Keratinocyte (primary cell): ENCODE measurements around the gene BCORL1. TPM values are rescaled to one million over a fixed set of nuclear protein-coding genes. Genes with fewer than 3 reads are reported as not detected.

Source experiments
- DNase-seq: peaks from one replicate; pipeline ENCODE4 v3.0.0-alpha.2; 2011; ENCODE audit warnings: low read depth, missing footprints, low spot score
- FAIRE-seq: peaks from 2 replicates; lab custom pipeline; 2011; peaks lifted over from hg19 to GRCh38; lab: Jason Lieb, UNC
- H2AFZ ChIP-seq: 2 replicates; pipeline ENCODE4 v1.6.0; 2012; ENCODE audit warnings: low read length, control low read depth, inconsistent platforms; ENCODE audit not compliant: control insufficient read depth
- H3K27ac ChIP-seq: 2 replicates; pipeline ENCODE4 v1.5.1; 2011; ENCODE audit warnings: low read length; ENCODE audit not compliant: control insufficient read depth, insufficient read depth
- H3K27me3 ChIP-seq: 3 replicates; pipeline ENCODE4 v1.6.0; 2011; ENCODE audit warnings: low read length; ENCODE audit not compliant: control insufficient read depth, insufficient read depth; ENCODE audit errors: extremely low read depth
- H3K36me3 ChIP-seq, 2 experiments: 2 replicates in 1 of 2; 3 replicates in 1 of 2; pipeline ENCODE4 v1.5.1; 2011; ENCODE audit warnings: low read length in 2 of 2, mild to moderate bottlenecking in 1 of 2; ENCODE audit not compliant: control insufficient read depth in 2 of 2, insufficient read depth in 2 of 2; ENCODE audit errors: extremely low read depth in 1 of 2
- H3K4me1 ChIP-seq: 3 replicates; pipeline ENCODE4 v1.5.1; 2011; ENCODE audit warnings: low read length; ENCODE audit not compliant: control insufficient read depth, insufficient read depth; ENCODE audit errors: extremely low read depth
- H3K4me2 ChIP-seq: 3 replicates; pipeline ENCODE4 v1.6.0; 2011; ENCODE audit warnings: low read depth, low read length; ENCODE audit not compliant: control insufficient read depth, insufficient read depth; ENCODE audit errors: extremely low read depth
- H3K4me3 ChIP-seq, 3 experiments: fragments of 200-600 bp in 1 of 3; sonication (generic) in 1 of 3; 2 replicates in 2 of 3; 3 replicates in 1 of 3; pipeline ENCODE4 v1.5.1; 2011 to 2016; ENCODE audit warnings: low read length in 3 of 3, mild to moderate bottlenecking in 3 of 3, control low read depth in 2 of 3, inconsistent platforms in 1 of 3, low read depth in 1 of 3, mixed read lengths in 1 of 3, mixed run types in 1 of 3, moderate library complexity in 1 of 3; ENCODE audit not compliant: control insufficient read depth in 2 of 3, insufficient read depth in 2 of 3; ENCODE audit errors: extremely low read depth in 1 of 3
- H3K79me2 ChIP-seq: 2 replicates; pipeline ENCODE4 v1.6.0; 2012; ENCODE audit warnings: low read length; ENCODE audit not compliant: control insufficient read depth, insufficient read depth
- H3K9ac ChIP-seq: 3 replicates; pipeline ENCODE4 v1.6.0; 2011; ENCODE audit warnings: low read length; ENCODE audit not compliant: control insufficient read depth, insufficient read depth; ENCODE audit errors: extremely low read depth
- H3K9me1 ChIP-seq: 3 replicates; pipeline ENCODE4 v1.6.0; 2011; ENCODE audit warnings: low read length; ENCODE audit not compliant: control insufficient read depth, insufficient read depth; ENCODE audit errors: extremely low read depth
- H3K9me3 ChIP-seq: 2 replicates; pipeline ENCODE4 v1.5.1; 2012; ENCODE audit warnings: low read depth, low read length; ENCODE audit not compliant: control insufficient read depth
- H4K20me1 ChIP-seq: 3 replicates; pipeline ENCODE4 v1.6.0; 2011; ENCODE audit warnings: low read length; ENCODE audit not compliant: control insufficient read depth, insufficient read depth; ENCODE audit errors: extremely low read depth
- EZH2 ChIP-seq: IDR thresholded peaks from one replicate; pipeline ENCODE4 v1.6.1; 2012; ENCODE audit warnings: inconsistent platforms, mild to moderate bottlenecking, low read length, moderate library complexity
- dilution Hi-C: fragments of 300-500 bp; cut with MboI; formaldehyde crosslinking; loops from one replicate; pipeline ENCODE4 v1.7.0; 2020; ENCODE audit warnings: low sequenced_read_pairs; ENCODE audit not compliant: extremely low pct_ligation_motif_present
- polyA minus RNA-seq, 3 experiments: library from RNA; depleted of rRNA, polyadenylated mRNA; stranded (reverse); fragments of >200 nt; gene quantifications; 1 replicate in 1 of 3; 2 replicates in 1 of 3; 3 replicates in 1 of 3; pipeline ENCODE4 v1.2.3, GENCODE V29; 2011
- polyA plus RNA-seq, 5 experiments: library from polyadenylated mRNA; depleted of rRNA in 3 of 5; stranded (reverse) in 3 of 5; stranded (forward) in 1 of 5; unstranded in 1 of 5; fragments of >200 nt; gene quantifications; 1 replicate in 1 of 5; 2 replicates in 3 of 5; 3 replicates in 1 of 5; pipeline versions ENCODE4 v1.2.1 to v1.2.3, GENCODE V29; 2011 to 2012; ENCODE audit warnings: missing spikeins in 2 of 5, low read depth in 1 of 5, low replicate concordance in 1 of 5
- TF ChIP-seq, protein P1 (sequence below), 3 experiments: IDR thresholded peaks in 1 of 3; conservative IDR thresholded peaks in 1 of 3; optimal IDR thresholded peaks in 1 of 3; 2 replicates in 2 of 3; 3 replicates in 1 of 3; pipeline versions ENCODE3 to v1.5.1; 2011; ENCODE audit warnings: low read length in 3 of 3, mild to moderate bottlenecking in 3 of 3, moderate library complexity in 2 of 3, control low read depth in 1 of 3, inconsistent platforms in 1 of 3; ENCODE audit not compliant: insufficient read depth in 2 of 3; ENCODE audit errors: extremely low read depth in 1 of 3

The BCORL1 gene, protein sequence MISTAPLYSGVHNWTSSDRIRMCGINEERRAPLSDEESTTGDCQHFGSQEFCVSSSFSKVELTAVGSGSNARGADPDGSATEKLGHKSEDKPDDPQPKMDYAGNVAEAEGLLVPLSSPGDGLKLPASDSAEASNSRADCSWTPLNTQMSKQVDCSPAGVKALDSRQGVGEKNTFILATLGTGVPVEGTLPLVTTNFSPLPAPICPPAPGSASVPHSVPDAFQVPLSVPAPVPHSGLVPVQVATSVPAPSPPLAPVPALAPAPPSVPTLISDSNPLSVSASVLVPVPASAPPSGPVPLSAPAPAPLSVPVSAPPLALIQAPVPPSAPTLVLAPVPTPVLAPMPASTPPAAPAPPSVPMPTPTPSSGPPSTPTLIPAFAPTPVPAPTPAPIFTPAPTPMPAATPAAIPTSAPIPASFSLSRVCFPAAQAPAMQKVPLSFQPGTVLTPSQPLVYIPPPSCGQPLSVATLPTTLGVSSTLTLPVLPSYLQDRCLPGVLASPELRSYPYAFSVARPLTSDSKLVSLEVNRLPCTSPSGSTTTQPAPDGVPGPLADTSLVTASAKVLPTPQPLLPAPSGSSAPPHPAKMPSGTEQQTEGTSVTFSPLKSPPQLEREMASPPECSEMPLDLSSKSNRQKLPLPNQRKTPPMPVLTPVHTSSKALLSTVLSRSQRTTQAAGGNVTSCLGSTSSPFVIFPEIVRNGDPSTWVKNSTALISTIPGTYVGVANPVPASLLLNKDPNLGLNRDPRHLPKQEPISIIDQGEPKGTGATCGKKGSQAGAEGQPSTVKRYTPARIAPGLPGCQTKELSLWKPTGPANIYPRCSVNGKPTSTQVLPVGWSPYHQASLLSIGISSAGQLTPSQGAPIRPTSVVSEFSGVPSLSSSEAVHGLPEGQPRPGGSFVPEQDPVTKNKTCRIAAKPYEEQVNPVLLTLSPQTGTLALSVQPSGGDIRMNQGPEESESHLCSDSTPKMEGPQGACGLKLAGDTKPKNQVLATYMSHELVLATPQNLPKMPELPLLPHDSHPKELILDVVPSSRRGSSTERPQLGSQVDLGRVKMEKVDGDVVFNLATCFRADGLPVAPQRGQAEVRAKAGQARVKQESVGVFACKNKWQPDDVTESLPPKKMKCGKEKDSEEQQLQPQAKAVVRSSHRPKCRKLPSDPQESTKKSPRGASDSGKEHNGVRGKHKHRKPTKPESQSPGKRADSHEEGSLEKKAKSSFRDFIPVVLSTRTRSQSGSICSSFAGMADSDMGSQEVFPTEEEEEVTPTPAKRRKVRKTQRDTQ (N-terminal part only)
- polyA plus RNA-seq (0.41 to 1.2 TPM (median 0.54 TPM) in 3 replicates), polyA minus RNA-seq (1.7 to 8.2 TPM (median 1.9 TPM) in 3 replicates)
- polyA plus RNA-seq (2011; ENCODE audit: low read depth): 2.3 TPM
- polyA plus RNA-seq (2011; cell fraction: cytosol; rRNA removed): 0.69 and 1.2 TPM in 2 replicates
- 5.5 and 7.2 TPM in 2 replicates for polyA plus RNA-seq (2011; cell fraction: nucleus; rRNA removed)
- 2.5 and 3.5 TPM in 2 replicates for polyA plus RNA-seq (2012; ENCODE audit: low replicate concordance)
- 2.5 TPM for polyA minus RNA-seq (2011; cell fraction: cytosol; rRNA and poly(A)+ RNA removed)
- polyA minus RNA-seq (2011; cell fraction: nucleus; rRNA and poly(A)+ RNA removed): 3.8 and 7.0 TPM in 2 replicates

DNA sequence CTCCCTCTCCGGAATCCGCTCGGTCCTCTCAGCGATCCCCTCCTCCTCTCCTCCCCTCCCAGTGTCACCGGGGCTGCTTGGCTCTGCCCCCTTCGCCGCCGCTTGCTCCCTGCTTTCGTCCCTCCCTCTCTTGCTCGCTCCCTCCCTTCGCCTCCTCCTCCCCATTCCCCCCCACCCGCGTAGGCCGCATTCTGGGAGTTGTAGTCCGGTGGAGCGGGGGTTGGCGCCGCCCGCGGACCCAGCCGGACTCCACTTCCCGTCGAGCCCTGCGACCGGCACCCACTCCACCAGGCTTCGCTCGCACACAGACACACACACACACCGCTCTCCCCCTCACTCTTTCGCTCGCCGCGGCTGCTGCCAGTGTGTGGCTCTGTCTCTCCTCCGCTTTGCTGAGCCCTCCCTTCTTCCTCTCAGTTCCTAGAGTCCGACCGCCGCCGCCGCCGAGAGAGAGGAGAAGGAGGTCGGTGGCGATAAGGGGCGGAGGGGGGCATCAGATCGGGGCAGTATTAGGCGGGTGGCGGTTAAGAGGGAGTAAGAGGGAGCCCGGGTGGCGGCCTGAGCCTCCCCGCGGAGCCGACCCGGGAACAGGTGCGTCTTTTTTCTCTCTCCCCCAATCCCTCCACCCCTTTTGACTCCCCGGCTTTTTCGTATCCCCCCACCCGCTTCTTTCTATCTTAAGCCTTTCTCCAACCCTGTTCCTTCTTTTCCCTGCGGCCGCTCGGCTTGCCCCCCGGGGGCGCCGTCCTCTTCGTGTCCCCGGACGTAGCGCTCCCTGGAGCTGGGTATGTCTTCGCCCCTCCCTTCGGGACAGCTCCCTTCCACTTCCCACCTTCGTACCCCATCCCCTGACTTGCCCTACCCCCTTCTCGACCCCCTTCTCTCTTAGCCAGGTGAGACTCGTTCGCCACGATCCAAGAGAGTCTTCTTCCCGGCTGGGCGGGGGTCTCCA lies at the start of gene BCORL1:
Gene BCORL1 (plus strand): TSS at position 336 of the 952 bp plus-strand sequence. CDS start 22,597 bp downstream, outside the sequence.
- no peak within 1 kb of the TSS for H3K27ac ChIP-seq
- no peaks in the 10 kb centered on the region for H3K27me3 ChIP-seq
- H3K4me3 ChIP-seq: peak within 1 kb of the TSS; percentile 14 to 61 (median 37)
- H3K4me1 ChIP-seq: no peaks in the 10 kb centered on the region
- H2AFZ ChIP-seq: peak within 1 kb of the TSS; percentile 8
- H3K36me3 ChIP-seq: no peaks in the 10 kb centered on the region
- no peak for TF ChIP-seq EZH2
- TF ChIP-seq, protein P1, sequence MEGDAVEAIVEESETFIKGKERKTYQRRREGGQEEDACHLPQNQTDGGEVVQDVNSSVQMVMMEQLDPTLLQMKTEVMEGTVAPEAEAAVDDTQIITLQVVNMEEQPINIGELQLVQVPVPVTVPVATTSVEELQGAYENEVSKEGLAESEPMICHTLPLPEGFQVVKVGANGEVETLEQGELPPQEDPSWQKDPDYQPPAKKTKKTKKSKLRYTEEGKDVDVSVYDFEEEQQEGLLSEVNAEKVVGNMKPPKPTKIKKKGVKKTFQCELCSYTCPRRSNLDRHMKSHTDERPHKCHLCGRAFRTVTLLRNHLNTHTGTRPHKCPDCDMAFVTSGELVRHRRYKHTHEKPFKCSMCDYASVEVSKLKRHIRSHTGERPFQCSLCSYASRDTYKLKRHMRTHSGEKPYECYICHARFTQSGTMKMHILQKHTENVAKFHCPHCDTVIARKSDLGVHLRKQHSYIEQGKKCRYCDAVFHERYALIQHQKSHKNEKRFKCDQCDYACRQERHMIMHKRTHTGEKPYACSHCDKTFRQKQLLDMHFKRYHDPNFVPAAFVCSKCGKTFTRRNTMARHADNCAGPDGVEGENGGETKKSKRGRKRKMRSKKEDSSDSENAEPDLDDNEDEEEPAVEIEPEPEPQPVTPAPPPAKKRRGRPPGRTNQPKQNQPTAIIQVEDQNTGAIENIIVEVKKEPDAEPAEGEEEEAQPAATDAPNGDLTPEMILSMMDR (optimal IDR thresholded peaks at IDR 0.05 in 1 of 3, IDR thresholded peaks at IDR 0.05 in 1 of 3, conservative IDR thresholded peaks at IDR 0.05 in 1 of 3; ENCODE audit: extremely low read depth in 1 of 3, insufficient read depth in 2 of 3, low read length in 3 of 3): no peak
- H4K20me1 ChIP-seq: no peaks in the 10 kb centered on the region
- no peak within 1 kb of the TSS for H3K9ac ChIP-seq
- H3K79me2 ChIP-seq: no peaks in the 10 kb centered on the region
- FAIRE-seq (no peak), DNase-seq (peak; percentile 33)
- no peaks in the 10 kb centered on the region for H3K9me1 ChIP-seq
- no peaks in the 10 kb centered on the region for H3K9me3 ChIP-seq
- H3K4me2 ChIP-seq: peak within 1 kb of the TSS; percentile 75
- dilution Hi-C loops: no loop called here
